OCI-LY3 (cell line): Measurements from ENCODE around the gene SLC39A3.

Experiments used
- H2AFZ ChIP-seq: fragments of 200-600, 300-600 bp; shearing (Covaris generic); 2 replicates; pipeline ENCODE4 v1.6.0; 2014; ENCODE audit warnings: antibody characterized with exemption, low read depth, low read length
- H3K27ac ChIP-seq: fragments of 200-600, 300-600 bp; sonication (generic); 2 replicates; pipeline ENCODE4 v1.5.1; 2014; ENCODE audit warnings: mild to moderate bottlenecking, low read length, moderate library complexity, mixed read lengths
- H3K27me3 ChIP-seq: fragments of 200-600, 300-600 bp; sonication (generic); 2 replicates; pipeline ENCODE4 v1.6.1; 2014; ENCODE audit warnings: low read depth, low read length, mixed read lengths
- H3K36me3 ChIP-seq: fragments of 200-600, 300-600 bp; sonication (generic); replicated peaks from 2 replicates; pipeline ENCODE3; 2014; ENCODE audit warnings: low read depth, low read length, mixed read lengths
- H3K4me1 ChIP-seq: fragments of 300-600, 200-600 bp; sonication (generic); 2 replicates; pipeline ENCODE4 v1.6.1; 2014; ENCODE audit warnings: low read length, mixed read lengths
- H3K4me2 ChIP-seq: fragments of 200-600, 300-600 bp; sonication (generic); 2 replicates; pipeline ENCODE4 v1.6.1; 2014; ENCODE audit warnings: low read length, mixed read lengths
- H3K4me3 ChIP-seq: fragments of 300-600, 200-600 bp; sonication (generic); 2 replicates; pipeline ENCODE4 v1.5.1; 2014; ENCODE audit warnings: antibody characterized with exemption, mild to moderate bottlenecking, low read length, moderate library complexity
- H3K79me2 ChIP-seq: fragments of 300-600, 200-600 bp; shearing (Covaris generic); 2 replicates; pipeline ENCODE4 v1.6.1; 2014; ENCODE audit warnings: mild to moderate bottlenecking, low read length, mixed read lengths
- H3K9ac ChIP-seq: fragments of 300-600, 200-600 bp; shearing (Covaris generic); 2 replicates; pipeline ENCODE4 v1.6.0; 2014; ENCODE audit warnings: mild to moderate bottlenecking, low read length, moderate library complexity
- H3K9me3 ChIP-seq: fragments of 200-600, 300-600 bp; shearing (Covaris generic); 2 replicates; pipeline ENCODE4 v1.6.1; 2014; ENCODE audit warnings: low read length, mixed read lengths; ENCODE audit not compliant: insufficient read depth
- H4K20me1 ChIP-seq: fragments of 200-600, 300-600 bp; sonication (generic); 2 replicates; pipeline ENCODE4 v1.6.1; 2016; ENCODE audit warnings: low read length, mixed read lengths; ENCODE audit not compliant: insufficient read depth
- EZH2phosphoT487 ChIP-seq: fragments of 200-600 bp; shearing (Covaris generic); IDR thresholded peaks from 2 replicates; pipeline ENCODE4 v1.6.1; 2018; ENCODE audit warnings: antibody characterized with exemption, mixed run types, low read depth
- TF ChIP-seq, protein P1 (sequence below): fragments of 200-600, 300-600 bp; sonication (generic); IDR thresholded peaks from 2 replicates; pipeline ENCODE4 v1.5.1; 2014; ENCODE audit warnings: antibody characterized with exemption, low read length, low read depth

SLC39A3 gene

DNA sequence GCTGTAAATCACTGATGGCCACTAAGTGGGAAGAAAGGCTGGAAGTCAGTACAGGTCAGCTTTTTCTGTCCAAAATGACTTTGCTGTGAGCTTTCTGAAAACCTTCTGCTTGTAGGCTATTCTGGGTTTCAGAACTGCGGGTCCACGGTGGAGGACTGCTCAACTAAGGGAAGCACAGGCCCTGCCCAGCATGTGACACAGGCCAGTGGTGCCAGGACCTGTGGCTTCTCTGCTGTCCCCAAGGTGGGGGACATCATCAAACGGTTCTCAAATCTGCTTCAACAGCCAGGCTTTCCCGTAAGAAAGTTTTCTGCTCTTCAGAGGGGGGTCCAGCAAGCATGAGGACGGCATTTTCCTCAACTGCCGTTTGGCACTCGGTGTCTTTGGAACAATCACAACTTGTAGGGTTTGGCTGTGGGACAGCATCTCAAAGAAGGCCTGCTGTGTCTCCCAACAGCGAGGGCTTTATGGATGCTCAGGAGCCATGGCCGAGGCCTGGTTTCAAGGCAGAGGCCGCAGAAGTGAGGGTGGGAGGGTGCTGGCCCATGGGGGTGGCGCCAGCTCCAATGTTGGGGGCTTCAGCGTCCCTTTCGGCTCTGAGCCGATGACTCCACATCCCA lies 39.4 kb upstream of the SLC39A3 start:
- Histone ChIP-seq H3K79me2 (peaks cover 89% of the 10 kb centered on the region), H3K4me1 (peaks cover 17% of the 10 kb centered on the region), H4K20me1 (peaks cover 54% of the 10 kb centered on the region), H3K4me3 (no peak overlapping the region), H3K9me3 (no peaks in the 10 kb centered on the region), H2AFZ (no peak overlapping the region), H3K9ac (no peak overlapping the region), H3K4me2 (no peak overlapping the region), H3K36me3 (peaks cover 27% of the 10 kb centered on the region), H3K27ac (no peak overlapping the region), H3K27me3 (no peaks in the 10 kb centered on the region)
- TF ChIP-seq, protein P1, sequence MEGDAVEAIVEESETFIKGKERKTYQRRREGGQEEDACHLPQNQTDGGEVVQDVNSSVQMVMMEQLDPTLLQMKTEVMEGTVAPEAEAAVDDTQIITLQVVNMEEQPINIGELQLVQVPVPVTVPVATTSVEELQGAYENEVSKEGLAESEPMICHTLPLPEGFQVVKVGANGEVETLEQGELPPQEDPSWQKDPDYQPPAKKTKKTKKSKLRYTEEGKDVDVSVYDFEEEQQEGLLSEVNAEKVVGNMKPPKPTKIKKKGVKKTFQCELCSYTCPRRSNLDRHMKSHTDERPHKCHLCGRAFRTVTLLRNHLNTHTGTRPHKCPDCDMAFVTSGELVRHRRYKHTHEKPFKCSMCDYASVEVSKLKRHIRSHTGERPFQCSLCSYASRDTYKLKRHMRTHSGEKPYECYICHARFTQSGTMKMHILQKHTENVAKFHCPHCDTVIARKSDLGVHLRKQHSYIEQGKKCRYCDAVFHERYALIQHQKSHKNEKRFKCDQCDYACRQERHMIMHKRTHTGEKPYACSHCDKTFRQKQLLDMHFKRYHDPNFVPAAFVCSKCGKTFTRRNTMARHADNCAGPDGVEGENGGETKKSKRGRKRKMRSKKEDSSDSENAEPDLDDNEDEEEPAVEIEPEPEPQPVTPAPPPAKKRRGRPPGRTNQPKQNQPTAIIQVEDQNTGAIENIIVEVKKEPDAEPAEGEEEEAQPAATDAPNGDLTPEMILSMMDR: no peak
- TF ChIP-seq EZH2phosphoT487: no peak

DNA sequence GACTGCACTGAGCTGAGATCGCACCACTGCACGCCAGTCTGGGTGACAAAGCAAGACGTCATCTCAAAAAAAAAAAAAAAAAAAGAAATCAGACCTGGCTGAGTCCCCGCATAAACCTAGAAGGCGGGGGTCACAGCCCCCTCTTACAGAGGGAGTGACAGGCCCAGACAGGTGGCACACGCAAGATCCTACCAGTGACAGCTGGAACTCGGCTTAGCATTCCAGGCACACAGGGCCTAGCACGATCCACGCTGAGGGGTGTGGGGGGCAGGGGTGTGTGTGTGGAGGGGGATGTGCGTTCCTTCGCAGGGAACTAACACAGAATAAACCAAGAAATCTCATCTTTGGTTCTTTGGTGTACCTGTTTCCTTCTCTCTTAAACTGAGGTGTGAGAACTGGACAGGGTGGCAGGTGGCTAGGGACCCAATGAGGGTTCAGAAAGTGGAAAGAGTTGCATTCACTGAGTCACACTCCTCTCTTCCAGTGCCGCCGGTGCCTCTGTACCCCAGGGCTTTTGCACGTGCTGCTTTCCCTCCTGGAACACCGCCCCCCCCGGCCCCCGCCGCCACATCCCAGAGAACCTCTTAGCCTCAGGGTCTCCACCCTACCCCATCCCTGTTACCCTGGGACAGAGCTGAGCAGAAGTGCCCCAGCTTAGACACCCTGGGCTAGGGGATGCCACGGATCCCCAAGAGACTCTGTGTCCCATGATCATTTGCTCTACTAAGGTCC lies 38.3 kb upstream of the SLC39A3 start:
- H3K27me3 ChIP-seq: no peaks in the 10 kb centered on the region
- H3K36me3 ChIP-seq: peaks cover 30% of the 10 kb centered on the region
- no peak overlapping the region for H2AFZ ChIP-seq
- peaks cover 12% of the 10 kb centered on the region for H3K4me1 ChIP-seq
- H3K9me3 ChIP-seq: no peaks in the 10 kb centered on the region
- peaks cover 95% of the 10 kb centered on the region for H3K79me2 ChIP-seq
- no peak overlapping the region for H3K4me2 ChIP-seq
- H3K9ac ChIP-seq: no peak overlapping the region
- H3K27ac ChIP-seq: no peak overlapping the region
- no peak for TF ChIP-seq EZH2phosphoT487
- TF ChIP-seq, protein P1: no peak
- H4K20me1 ChIP-seq: peaks cover 58% of the 10 kb centered on the region
- H3K4me3 ChIP-seq: no peak overlapping the region

DNA sequence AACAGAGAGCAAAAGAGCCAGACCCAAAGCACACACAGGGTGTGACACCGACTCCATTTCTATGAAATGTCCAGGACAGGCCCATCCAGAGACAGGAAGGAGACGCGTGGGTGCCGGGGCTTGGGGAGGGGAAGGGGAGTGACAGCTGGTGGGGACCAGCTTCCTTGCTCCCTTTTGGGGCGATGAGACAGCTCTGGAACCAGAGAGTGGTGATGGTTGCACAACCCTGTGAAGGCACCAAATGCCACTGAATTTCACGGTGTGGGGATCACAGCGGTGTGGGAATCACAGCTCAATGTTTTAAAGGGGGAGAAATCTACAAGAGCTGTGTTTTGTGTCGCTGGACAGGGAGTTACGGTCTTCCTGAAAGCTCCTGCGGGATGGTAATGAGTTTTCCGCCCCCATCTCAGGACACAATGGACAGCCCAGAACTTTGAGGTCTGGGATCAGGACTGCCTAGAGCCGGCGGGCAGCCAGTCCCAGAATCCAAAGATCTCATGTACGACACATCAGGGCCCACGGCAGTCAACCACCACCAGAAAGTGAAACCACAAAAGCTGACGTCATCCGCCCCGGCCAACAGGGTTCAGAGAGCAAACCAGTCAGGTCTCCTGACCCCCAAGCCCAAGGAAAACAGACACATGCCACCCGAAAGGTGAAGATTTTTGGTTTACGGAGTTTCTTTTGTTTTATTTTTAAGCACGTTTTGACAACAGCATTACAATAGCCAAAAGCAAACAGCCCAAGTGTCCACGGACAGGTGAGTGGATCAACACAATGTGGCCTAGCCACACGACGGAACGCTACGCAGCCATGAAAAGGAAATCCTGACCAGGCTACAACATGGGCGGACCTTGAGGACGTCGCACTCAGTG lies 36.0 kb upstream of the SLC39A3 start:
- TF ChIP-seq EZH2phosphoT487: no peak
- TF ChIP-seq, protein P1: no peak
- no peak overlapping the region for H3K9ac ChIP-seq
- H3K9me3 ChIP-seq: no peaks in the 10 kb centered on the region
- H3K4me2 ChIP-seq: no peak overlapping the region
- H3K27ac ChIP-seq: no peak overlapping the region
- H4K20me1 ChIP-seq: peaks cover 67% of the 10 kb centered on the region
- H3K27me3 ChIP-seq: no peaks in the 10 kb centered on the region
- peaks cover 29% of the 10 kb centered on the region for H3K36me3 ChIP-seq
- no peak overlapping the region for H3K4me3 ChIP-seq
- no peak overlapping the region for H2AFZ ChIP-seq
- H3K4me1 ChIP-seq: no peaks in the 10 kb centered on the region
- H3K79me2 ChIP-seq: peaks cover 92% of the 10 kb centered on the region
